ENCODE results near the gene SLC4A8.
"Not testable (repeated sequence)": the region's sequence is repeated elsewhere in the genome, so short reads cannot be mapped to it uniquely, and the experiment has no call there.

The SLC4A8 gene

DNA sequence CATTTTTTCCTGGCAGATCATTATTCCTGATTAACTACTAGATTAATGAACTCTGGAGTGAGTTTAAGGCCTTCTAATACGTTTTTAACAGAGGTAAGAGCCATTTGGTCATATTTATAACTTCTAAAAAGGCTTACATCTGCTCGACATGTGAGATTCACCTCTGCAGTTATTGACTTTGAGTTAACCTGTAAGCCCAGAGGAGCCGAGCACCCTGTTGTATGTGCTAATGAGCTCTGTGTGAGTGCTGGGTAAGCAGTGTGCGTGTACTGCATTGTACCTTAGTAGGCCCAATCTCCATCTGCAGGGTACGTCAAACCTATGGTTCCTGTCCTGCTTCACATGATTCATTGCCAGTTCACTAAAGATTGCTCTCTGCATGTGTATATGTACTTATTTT lies 18.9 kb downstream of the SLC4A8 start:
- H3K4me1 ChIP-seq (ENCODE audit: control insufficient read depth, insufficient read depth, low read length), result no peaks in the 10 kb centered on the region
- WGBS, 2 experiments, result 89 to 93% methylated on average over 5 of the region's 5 CpGs
- no peaks in the 10 kb centered on the region for H3K9me3 ChIP-seq (ENCODE audit: control insufficient read depth, low read length)
- no peak overlapping the region for H3K4me3 ChIP-seq (ENCODE audit: insufficient read depth, low read depth, low read length)
- H3K27me3 ChIP-seq (ENCODE audit: control insufficient read depth, insufficient read depth, low read length, poor library complexity, severe bottlenecking), result no peaks in the 10 kb centered on the region
- H3K27ac ChIP-seq (ENCODE audit: insufficient read depth, low read depth, low read length, poor library complexity, severe bottlenecking), result no peak overlapping the region
- no peaks in the 10 kb centered on the region for H3K36me3 ChIP-seq (ENCODE audit: control insufficient read depth, insufficient read depth, low read length)

DNA sequence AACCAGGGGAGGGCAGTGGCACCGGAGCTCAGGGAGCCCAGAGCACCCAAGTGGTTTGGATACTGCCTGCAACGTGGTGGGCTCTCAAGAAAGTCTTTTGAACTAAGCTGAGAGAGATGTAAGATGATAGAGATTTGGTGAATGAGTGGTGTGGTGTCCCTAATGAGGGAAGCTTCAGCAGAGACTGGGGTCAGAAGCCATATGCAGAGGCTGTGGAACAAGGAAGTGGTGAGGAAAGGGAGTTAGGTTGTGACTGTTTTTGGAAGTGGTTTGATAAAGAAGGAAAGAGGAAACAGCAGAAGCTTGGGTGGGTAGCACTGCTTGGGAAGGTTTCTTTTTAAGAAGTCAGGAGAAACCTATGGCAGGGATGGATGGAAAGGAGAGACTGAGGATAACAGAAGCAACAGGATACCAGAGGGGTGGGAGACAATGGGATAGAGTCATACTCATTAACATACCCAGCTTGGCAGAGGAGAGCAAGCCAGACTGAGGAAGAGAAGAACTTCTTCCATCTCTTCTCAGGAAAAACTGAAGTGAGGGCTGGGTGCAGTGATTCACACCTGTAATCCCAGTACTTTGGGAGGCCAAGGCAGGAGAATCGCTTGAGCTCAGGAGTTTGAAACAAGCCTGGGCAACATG lies 24.1 kb downstream of the SLC4A8 start:
- no peak overlapping the region for H3K27ac ChIP-seq (ENCODE audit: insufficient read depth, low read depth, low read length, poor library complexity, severe bottlenecking)
- WGBS, 2 experiments, result 78 to 84% methylated on average over 3 of the region's 3 CpGs

DNA sequence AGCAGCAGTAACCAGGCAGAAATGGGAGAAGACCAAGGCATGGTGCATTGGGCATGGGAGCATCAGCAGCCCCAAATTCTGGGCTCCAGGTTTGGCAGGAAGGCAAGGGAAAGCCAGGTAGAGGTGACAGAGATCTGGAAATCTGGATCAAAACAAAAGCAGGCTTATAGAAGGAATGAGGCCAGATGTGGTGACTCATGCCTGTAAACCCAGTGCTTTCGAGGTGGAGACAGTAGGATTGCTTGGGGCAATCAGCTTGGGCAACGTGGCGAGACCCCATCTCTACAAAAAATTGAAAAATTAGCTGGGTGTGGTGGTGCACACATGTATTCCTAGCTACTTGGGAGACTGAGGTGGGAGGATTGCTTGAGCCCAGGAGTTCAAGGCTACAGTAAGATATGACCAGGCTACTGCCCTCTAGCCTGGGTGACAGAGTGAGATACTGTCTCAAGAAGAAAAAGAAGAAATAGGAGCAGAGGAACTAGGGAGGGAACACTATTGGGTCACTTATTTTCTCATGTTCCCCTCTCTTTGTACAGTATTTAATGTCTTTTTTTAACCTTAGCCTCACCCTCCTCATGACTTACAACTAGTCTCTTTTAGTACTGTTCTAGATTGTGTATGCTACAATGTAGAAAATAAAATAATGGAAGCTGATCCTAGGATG lies 25.1 kb downstream of the SLC4A8 start:
- WGBS, 2 experiments, result 85 to 92% methylated on average over 3 of the region's 3 CpGs

More for the DNA sequence above, 24.1 kb downstream of the SLC4A8 start:
- Histone ChIP-seq H3K9me3 (ENCODE audit: control insufficient read depth, low read length) (no peaks in the 10 kb centered on the region), H3K4me3 (ENCODE audit: insufficient read depth, low read depth, low read length) (no peak overlapping the region), H3K27me3 (ENCODE audit: control insufficient read depth, insufficient read depth, low read length, poor library complexity, severe bottlenecking) (no peaks in the 10 kb centered on the region), H3K36me3 (ENCODE audit: control insufficient read depth, insufficient read depth, low read length) (no peaks in the 10 kb centered on the region), H3K4me1 (ENCODE audit: control insufficient read depth, insufficient read depth, low read length) (no peaks in the 10 kb centered on the region)

DNA sequence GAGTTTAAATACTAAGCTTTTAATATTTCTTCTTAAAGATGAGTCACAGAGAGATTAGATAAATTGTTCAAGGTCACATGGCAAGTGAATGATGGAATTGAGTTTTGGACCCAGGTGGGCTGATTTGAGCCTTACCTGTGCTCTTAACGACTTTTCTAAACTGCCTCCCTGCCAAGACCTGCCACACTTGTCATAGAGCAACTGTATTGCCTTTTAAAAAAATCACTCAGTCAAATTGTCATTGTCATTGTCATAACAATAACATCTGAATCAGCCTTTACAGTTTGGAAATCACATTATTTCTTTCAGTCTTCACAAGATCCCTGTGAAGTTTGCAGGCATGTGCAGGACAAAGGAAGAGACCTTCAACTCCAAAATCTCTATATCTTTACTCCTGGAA lies 25.7 kb downstream of the SLC4A8 start:
- H3K9me3 ChIP-seq (ENCODE audit: control insufficient read depth, low read length), result no peaks in the 10 kb centered on the region
- peaks cover 2% of the 10 kb centered on the region for H3K4me1 ChIP-seq (ENCODE audit: control insufficient read depth, insufficient read depth, low read length)
- 79 to 92% methylated on average over 1 of the region's 1 CpG for WGBS, 2 experiments
- no peaks in the 10 kb centered on the region for H3K36me3 ChIP-seq (ENCODE audit: control insufficient read depth, insufficient read depth, low read length)
- H3K4me3 ChIP-seq (ENCODE audit: insufficient read depth, low read depth, low read length), result no peak overlapping the region
- H3K27ac ChIP-seq (ENCODE audit: insufficient read depth, low read depth, low read length, poor library complexity, severe bottlenecking), result no peak overlapping the region
- no peaks in the 10 kb centered on the region for H3K27me3 ChIP-seq (ENCODE audit: control insufficient read depth, insufficient read depth, low read length, poor library complexity, severe bottlenecking)

More for the DNA sequence above, 25.1 kb downstream of the SLC4A8 start:
- H3K4me1 ChIP-seq (ENCODE audit: control insufficient read depth, insufficient read depth, low read length), result no peaks in the 10 kb centered on the region
- no peaks in the 10 kb centered on the region for H3K36me3 ChIP-seq (ENCODE audit: control insufficient read depth, insufficient read depth, low read length)
- no peaks in the 10 kb centered on the region for H3K27me3 ChIP-seq (ENCODE audit: control insufficient read depth, insufficient read depth, low read length, poor library complexity, severe bottlenecking)
- H3K27ac ChIP-seq (ENCODE audit: insufficient read depth, low read depth, low read length, poor library complexity, severe bottlenecking), result no peak overlapping the region
- H3K9me3 ChIP-seq (ENCODE audit: control insufficient read depth, low read length), result no peaks in the 10 kb centered on the region
- H3K4me3 ChIP-seq (ENCODE audit: insufficient read depth, low read depth, low read length), result no peak overlapping the region

DNA sequence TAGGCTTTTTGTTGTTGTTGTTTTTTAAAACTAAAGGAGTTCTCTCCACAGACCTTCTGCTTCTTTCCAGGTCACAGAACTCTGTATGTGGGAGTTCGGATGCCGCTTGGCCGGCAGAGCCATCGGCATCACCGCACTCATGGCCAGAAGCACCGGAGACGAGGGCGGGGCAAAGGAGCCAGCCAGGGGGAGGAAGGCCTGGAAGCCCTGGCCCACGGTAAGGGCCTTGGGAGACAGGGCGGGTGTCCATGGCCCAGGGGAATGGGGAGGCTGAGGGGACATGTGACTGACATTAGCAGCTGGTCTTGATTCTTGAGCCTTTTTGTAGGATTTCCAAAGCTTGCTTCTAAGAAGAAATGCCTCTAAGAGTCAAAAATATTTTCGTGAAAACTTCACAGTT lies 26.2 kb downstream of the SLC4A8 start:
- 92 to 94% methylated on average over 11 of the region's 11 CpGs for WGBS, 2 experiments

DNA sequence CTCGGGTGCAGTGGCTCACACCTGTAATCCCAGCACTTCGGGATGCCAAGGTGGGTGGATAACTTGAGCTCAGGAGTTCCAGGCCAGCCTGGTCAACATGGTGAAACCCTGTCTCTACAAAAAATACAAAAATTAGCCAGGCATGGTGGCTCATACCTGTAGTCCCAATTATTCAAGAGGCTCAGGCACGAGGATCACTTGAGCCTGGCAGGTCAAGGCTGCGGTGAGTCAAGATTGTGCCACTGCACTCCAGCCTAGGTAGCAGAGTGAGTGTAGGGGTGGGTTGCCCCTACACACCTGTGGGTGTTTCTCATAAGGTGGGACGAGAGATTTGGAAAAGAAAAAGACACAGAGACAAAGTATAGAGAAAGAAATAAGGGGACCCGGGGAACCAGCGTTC lies 29.4 kb downstream of the SLC4A8 start:
- H3K27me3 ChIP-seq (ENCODE audit: control insufficient read depth, insufficient read depth, low read length, poor library complexity, severe bottlenecking); H3K4me3 ChIP-seq (ENCODE audit: insufficient read depth, low read depth, low read length); H3K36me3 ChIP-seq (ENCODE audit: control insufficient read depth, insufficient read depth, low read length); H3K4me1 ChIP-seq (ENCODE audit: control insufficient read depth, insufficient read depth, low read length); H3K27ac ChIP-seq (ENCODE audit: insufficient read depth, low read depth, low read length, poor library complexity, severe bottlenecking); H3K9me3 ChIP-seq (ENCODE audit: control insufficient read depth, low read length): not testable (repeated sequence)
- WGBS, 2 experiments, result 81 to 82% methylated on average over 7 of the region's 7 CpGs

More for the DNA sequence above, 26.2 kb downstream of the SLC4A8 start:
- Histone ChIP-seq H3K27ac (ENCODE audit: insufficient read depth, low read depth, low read length, poor library complexity, severe bottlenecking) (no peak overlapping the region), H3K36me3 (ENCODE audit: control insufficient read depth, insufficient read depth, low read length) (no peaks in the 10 kb centered on the region), H3K4me3 (ENCODE audit: insufficient read depth, low read depth, low read length) (no peak overlapping the region), H3K9me3 (ENCODE audit: control insufficient read depth, low read length) (no peaks in the 10 kb centered on the region), H3K27me3 (ENCODE audit: control insufficient read depth, insufficient read depth, low read length, poor library complexity, severe bottlenecking) (no peaks in the 10 kb centered on the region), H3K4me1 (ENCODE audit: control insufficient read depth, insufficient read depth, low read length) (peaks cover 6% of the 10 kb centered on the region)

DNA sequence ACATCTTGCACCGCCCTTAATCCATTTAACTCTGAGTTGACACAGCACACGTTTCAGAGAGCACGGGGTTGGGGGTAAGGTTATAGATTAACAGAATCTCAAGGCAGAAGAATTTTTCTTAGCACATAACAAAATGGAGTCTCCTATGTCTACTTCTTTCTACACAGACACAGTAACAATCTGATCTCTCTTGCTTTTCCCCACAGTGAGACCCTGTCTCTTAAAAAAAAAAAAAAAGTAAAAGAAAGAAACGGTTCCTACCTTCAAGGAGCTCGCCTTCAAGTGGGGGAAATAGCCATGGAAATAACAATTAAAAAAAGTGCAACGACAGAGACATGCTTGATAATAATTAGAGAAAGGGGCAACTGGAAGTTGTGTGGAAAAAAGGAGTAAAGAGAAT lies 30.4 kb downstream of the SLC4A8 start:
- H3K27me3 ChIP-seq (ENCODE audit: control insufficient read depth, insufficient read depth, low read length, poor library complexity, severe bottlenecking), result not testable (repeated sequence)
- WGBS, 2 experiments, result 78 to 85% methylated on average over 3 of the region's 6 CpGs

DNA sequence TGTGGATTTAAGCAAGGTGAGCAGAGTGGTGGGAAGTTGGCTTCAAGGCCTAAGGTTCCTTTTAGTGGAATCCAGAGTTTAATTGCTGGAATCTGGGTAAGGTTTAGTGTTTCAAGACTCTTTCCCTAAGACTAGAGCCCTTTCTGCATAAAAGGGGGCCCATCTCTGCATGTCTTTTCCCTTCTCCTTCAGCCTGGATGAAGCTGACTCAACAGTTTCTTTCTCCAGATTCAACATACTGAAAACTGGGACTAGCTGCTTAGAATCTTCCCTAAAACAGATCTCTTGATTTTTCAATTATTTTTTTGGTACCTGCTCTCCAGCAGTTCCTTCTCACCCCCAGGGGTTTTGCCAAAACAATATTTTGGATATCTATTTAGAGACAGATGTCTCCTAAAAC lies 34.0 kb downstream of the SLC4A8 start:
- H3K27ac ChIP-seq (ENCODE audit: insufficient read depth, low read depth, low read length, poor library complexity, severe bottlenecking), result no peak overlapping the region
- H3K27me3 ChIP-seq (ENCODE audit: control insufficient read depth, insufficient read depth, low read length, poor library complexity, severe bottlenecking), result no peaks in the 10 kb centered on the region
- H3K4me1 ChIP-seq (ENCODE audit: control insufficient read depth, insufficient read depth, low read length), result peaks cover 6% of the 10 kb centered on the region
- no peak overlapping the region for H3K4me3 ChIP-seq (ENCODE audit: insufficient read depth, low read depth, low read length)
- peaks cover 4% of the 10 kb centered on the region for H3K36me3 ChIP-seq (ENCODE audit: control insufficient read depth, insufficient read depth, low read length)
- H3K9me3 ChIP-seq (ENCODE audit: control insufficient read depth, low read length), result no peaks in the 10 kb centered on the region

More for the DNA sequence above, 30.4 kb downstream of the SLC4A8 start:
- H3K36me3 ChIP-seq (ENCODE audit: control insufficient read depth, insufficient read depth, low read length); H3K9me3 ChIP-seq (ENCODE audit: control insufficient read depth, low read length); H3K27ac ChIP-seq (ENCODE audit: insufficient read depth, low read depth, low read length, poor library complexity, severe bottlenecking); H3K4me1 ChIP-seq (ENCODE audit: control insufficient read depth, insufficient read depth, low read length); H3K4me3 ChIP-seq (ENCODE audit: insufficient read depth, low read depth, low read length): not testable (repeated sequence)

DNA sequence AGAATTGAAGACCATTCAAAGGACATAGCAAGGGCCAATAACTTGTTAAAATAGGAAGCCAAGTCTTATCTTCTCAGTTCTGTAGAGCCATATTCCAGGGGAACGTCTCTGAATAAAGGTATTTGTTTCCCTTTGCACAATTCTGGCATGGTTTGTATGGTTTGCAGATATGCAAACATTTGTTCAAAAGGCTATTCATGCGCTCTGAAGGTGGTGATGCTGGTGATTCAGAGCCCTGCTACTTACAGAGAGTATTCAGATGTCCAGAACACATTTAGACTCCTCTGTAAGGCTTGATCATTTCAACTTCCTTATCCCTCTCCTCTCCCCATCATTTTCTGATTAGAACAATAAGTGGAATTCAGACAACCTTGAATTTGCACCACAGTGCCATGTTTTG lies 35.9 kb downstream of the SLC4A8 start:
- Histone ChIP-seq H3K4me3 (ENCODE audit: insufficient read depth, low read depth, low read length) (no peak overlapping the region), H3K4me1 (ENCODE audit: control insufficient read depth, insufficient read depth, low read length) (peaks cover 2% of the 10 kb centered on the region), H3K27me3 (ENCODE audit: control insufficient read depth, insufficient read depth, low read length, poor library complexity, severe bottlenecking) (no peaks in the 10 kb centered on the region), H3K27ac (ENCODE audit: insufficient read depth, low read depth, low read length, poor library complexity, severe bottlenecking) (no peak overlapping the region), H3K36me3 (ENCODE audit: control insufficient read depth, insufficient read depth, low read length) (peaks cover 4% of the 10 kb centered on the region), H3K9me3 (ENCODE audit: control insufficient read depth, low read length) (no peaks in the 10 kb centered on the region)
- 93 to 98% methylated on average over 2 of the region's 2 CpGs for WGBS, 2 experiments

DNA sequence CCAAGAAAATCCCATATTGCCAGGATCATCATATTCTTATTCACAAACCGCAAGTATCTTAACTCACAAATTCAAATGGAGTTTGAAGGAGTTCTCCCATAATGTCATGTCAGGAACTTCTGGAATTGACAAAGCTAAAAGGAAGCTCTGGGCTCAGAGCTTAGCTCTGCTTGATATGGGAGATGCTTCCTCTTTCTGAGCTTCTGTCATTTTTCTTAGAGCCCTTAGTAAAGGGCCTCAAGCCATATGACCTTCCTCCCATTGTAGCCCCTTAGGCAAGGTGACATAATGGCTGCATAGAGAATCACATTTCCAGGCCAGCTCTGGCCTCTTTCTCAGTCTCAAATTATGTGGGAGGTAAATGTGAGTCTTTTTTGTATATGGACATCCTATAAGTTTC lies 40.9 kb downstream of the SLC4A8 start:
- Histone ChIP-seq H3K9me3 (ENCODE audit: control insufficient read depth, low read length) (no peaks in the 10 kb centered on the region), H3K4me1 (ENCODE audit: control insufficient read depth, insufficient read depth, low read length) (no peaks in the 10 kb centered on the region), H3K27ac (ENCODE audit: insufficient read depth, low read depth, low read length, poor library complexity, severe bottlenecking) (no peak overlapping the region), H3K27me3 (ENCODE audit: control insufficient read depth, insufficient read depth, low read length, poor library complexity, severe bottlenecking) (no peaks in the 10 kb centered on the region), H3K36me3 (ENCODE audit: control insufficient read depth, insufficient read depth, low read length) (peaks cover 8% of the 10 kb centered on the region), H3K4me3 (ENCODE audit: insufficient read depth, low read depth, low read length) (no peak overlapping the region)
- WGBS, 2 experiments, result 86 to 90% methylated on average over 1 of the region's 1 CpG

Data from ectodermal cell (in vitro differentiated cells).